Measurements from ENCODE around the gene ARGLU1. TPM values are rescaled to one million over a fixed set of nuclear protein-coding genes. Genes with fewer than 3 reads are reported as not detected.
A peak's percentile ranks its signal among the peaks of the same experiment; 100 is the strongest.

Gene ARGLU1
- total RNA-seq, 1 donor from 2014 or later: 467 TPM

- no peak overlapping the region for H2AFZ ChIP-seq (replicated peaks)
- Mint-ChIP-seq H3K4me3 (no peak overlapping the region), H3K27me3 (ENCODE audit: insufficient read depth, low read depth) (no peaks in the 10 kb centered on the region), H3K4me1 (peaks cover 29% of the 10 kb centered on the region), H3K36me3 (peaks cover 64% of the 10 kb centered on the region), H3K9me3 (peaks cover 14% of the 10 kb centered on the region), H3K27ac (no peak overlapping the region)
- H3K9me3 ChIP-seq (ENCODE audit: low read depth): no peaks in the 10 kb centered on the region
- H3K36me3 ChIP-seq: peaks cover 34% of the 10 kb centered on the region
- no peak for TF ChIP-seq CTCF (IDR thresholded peaks at IDR 0.05)
- TF ChIP-seq EZH2 (IDR thresholded peaks at IDR 0.05): no peak
- TF ChIP-seq EZH2phosphoT487 (IDR thresholded peaks at IDR 0.05): no peak
- H3K27me3 ChIP-seq: no peaks in the 10 kb centered on the region
- peaks cover 61% of the 10 kb centered on the region for H3K4me1 ChIP-seq
- H3K27ac ChIP-seq: peak overlapping the region; percentile 41
- DNase-seq (ENCODE audit: low spot score): no peak
- peaks cover 43% of the 10 kb centered on the region for H3F3A ChIP-seq (ENCODE audit: low read depth)
- peaks cover 100% of the 10 kb centered on the region for H3K79me2 ChIP-seq (ENCODE audit: low read depth)
- peak overlapping the region; percentile 61 for H3K4me2 ChIP-seq
- no peak overlapping the region for H3K9ac ChIP-seq
- H3K4me3 ChIP-seq: peak overlapping the region; percentile 7
- H4K20me1 ChIP-seq (ENCODE audit: low read depth): peaks cover 98% of the 10 kb centered on the region
These were observed 7.1 kb downstream of the ARGLU1 start for GRCh38 chr13:106560821-106561220.

- peaks cover 26% of the 10 kb centered on the region for H3F3A ChIP-seq (ENCODE audit: low read depth)
These were observed 9.4 kb downstream of the ARGLU1 start for GRCh38 chr13:106558527-106558926.

GRCh38 chr13:106555631-106556328 lies 12.2 kb downstream of the ARGLU1 start:
- Histone ChIP-seq H3K9me3 (ENCODE audit: low read depth) (no peaks in the 10 kb centered on the region), H3F3A (ENCODE audit: low read depth) (peaks cover 17% of the 10 kb centered on the region), H2AFZ (replicated peaks) (no peak overlapping the region), H3K36me3 (peaks cover 68% of the 10 kb centered on the region), H3K27ac (no peak overlapping the region), H3K79me2 (ENCODE audit: low read depth) (peaks cover 100% of the 10 kb centered on the region), H3K4me1 (peaks cover 17% of the 10 kb centered on the region), H3K4me3 (no peak overlapping the region), H3K9ac (no peak overlapping the region), H3K4me2 (no peak overlapping the region), H3K27me3 (no peaks in the 10 kb centered on the region), H4K20me1 (ENCODE audit: low read depth) (peaks cover 98% of the 10 kb centered on the region)
- no peak for DNase-seq (ENCODE audit: low spot score)
- peaks cover 87% of the 10 kb centered on the region for H3K36me3 Mint-ChIP-seq
- no peak for TF ChIP-seq EZH2phosphoT487 (IDR thresholded peaks at IDR 0.05)
- TF ChIP-seq EZH2 (IDR thresholded peaks at IDR 0.05): no peak
- TF ChIP-seq CTCF (IDR thresholded peaks at IDR 0.05): no peak
- H3K9me3 Mint-ChIP-seq: peaks cover 6% of the 10 kb centered on the region
- H3K4me1 Mint-ChIP-seq: peaks cover under 1% of the 10 kb centered on the region
- H3K27me3 Mint-ChIP-seq (ENCODE audit: insufficient read depth, low read depth): peaks cover 5% of the 10 kb centered on the region
- H3K27ac Mint-ChIP-seq: no peak overlapping the region
- H3K4me3 Mint-ChIP-seq: no peak overlapping the region

More at GRCh38 chr13:106558527-106558926, 9.4 kb downstream of the ARGLU1 start:
- Histone ChIP-seq H2AFZ (replicated peaks) (no peak overlapping the region), H3K27me3 (no peaks in the 10 kb centered on the region), H3K4me2 (no peak overlapping the region), H3K4me3 (no peak overlapping the region), H4K20me1 (ENCODE audit: low read depth) (peaks cover 98% of the 10 kb centered on the region), H3K27ac (no peak overlapping the region), H3K9ac (no peak overlapping the region), H3K4me1 (peaks cover 38% of the 10 kb centered on the region), H3K9me3 (ENCODE audit: low read depth) (no peaks in the 10 kb centered on the region), H3K79me2 (ENCODE audit: low read depth) (peaks cover 100% of the 10 kb centered on the region), H3K36me3 (peaks cover 52% of the 10 kb centered on the region)
- DNase-seq (ENCODE audit: low spot score): no peak
- Mint-ChIP-seq H3K9me3 (peaks cover 10% of the 10 kb centered on the region), H3K27me3 (ENCODE audit: insufficient read depth, low read depth) (peaks cover 5% of the 10 kb centered on the region), H3K36me3 (peaks cover 70% of the 10 kb centered on the region), H3K4me3 (no peak overlapping the region), H3K27ac (no peak overlapping the region), H3K4me1 (peaks cover 11% of the 10 kb centered on the region)
- TF ChIP-seq CTCF (IDR thresholded peaks at IDR 0.05) (no peak), EZH2 (IDR thresholded peaks at IDR 0.05) (no peak), EZH2phosphoT487 (IDR thresholded peaks at IDR 0.05) (no peak)

Measured in neural progenitor cell (in vitro differentiated cells).